Progenitor cell of endocrine pancreas (in vitro differentiated cells): ENCODE data around the gene TIMM17B. TPM values are rescaled to one million over a fixed set of nuclear protein-coding genes. Genes with fewer than 3 reads are reported as not detected.

Experiments used
- DNase-seq: peaks from one replicate; pipeline ENCODE4 v3.0.0; 2021; ENCODE audit warnings: low spot score; ENCODE audit not compliant: unreplicated experiment
- H3K27ac Mint-ChIP-seq: 2 replicates; pipeline ENCODE4 v1.8.0; 2021; ENCODE audit warnings: mild to moderate bottlenecking, moderate library complexity, mixed read lengths
- H3K27me3 Mint-ChIP-seq: 2 replicates; pipeline ENCODE4 v1.8.0; 2021; ENCODE audit warnings: mixed read lengths
- H3K36me3 Mint-ChIP-seq: 2 replicates; pipeline ENCODE4 v1.8.0; 2022; ENCODE audit warnings: mixed read lengths; ENCODE audit not compliant: insufficient read depth
- H3K4me1 Mint-ChIP-seq: 2 replicates; pipeline ENCODE4 v1.8.0; 2021; ENCODE audit warnings: low read depth, mixed read lengths
- H3K4me3 Mint-ChIP-seq: 2 replicates; pipeline ENCODE4 v1.8.0; 2021; ENCODE audit warnings: low read depth, mild to moderate bottlenecking, moderate library complexity, mixed read lengths
- H3K9me3 Mint-ChIP-seq: 2 replicates; pipeline ENCODE4 v1.8.0; 2021; ENCODE audit warnings: low read depth, mixed read lengths
- total RNA-seq: library from RNA; stranded (reverse); gene quantifications from 2 replicates; pipeline ENCODE4 v1.2.1, GENCODE V29; 2021
- TF ChIP-seq, protein P1 (sequence below): fragments of 200-600 bp; sonication (generic); IDR thresholded peaks from one replicate; pipeline ENCODE4 v1.5.0; 2021; ENCODE audit warnings: antibody characterized with exemption, mild to moderate bottlenecking; ENCODE audit not compliant: unreplicated experiment

Gene TIMM17B
- total RNA-seq, 1 donor from 2014 or later = 68.1 TPM

DNA sequence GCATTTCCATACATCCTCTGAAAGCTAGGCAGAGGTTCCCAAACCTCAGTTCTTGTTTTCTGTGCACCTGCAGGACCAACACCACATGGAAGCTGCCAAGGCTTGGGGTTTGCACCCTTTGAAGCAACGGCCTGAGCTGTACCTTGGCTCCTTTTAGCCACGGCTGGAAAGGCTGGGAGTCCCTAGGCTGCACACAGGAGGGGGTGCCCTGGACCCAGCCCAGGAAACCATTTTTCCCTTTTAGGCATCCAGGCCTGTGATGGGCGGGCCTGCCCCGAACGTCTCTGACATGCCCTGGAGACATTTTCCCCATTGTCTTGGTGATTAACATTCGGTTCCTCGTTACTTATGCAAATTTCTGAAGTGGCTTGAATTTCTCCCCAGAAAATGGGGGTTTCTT is 44.7 kb downstream of the TIMM17B start:
- H3K4me3 Mint-ChIP-seq = no peak overlapping the region
- H3K4me1 Mint-ChIP-seq = peaks cover 2% of the 10 kb centered on the region
- H3K36me3 Mint-ChIP-seq = peaks cover 3% of the 10 kb centered on the region
- peaks cover 32% of the 10 kb centered on the region for H3K9me3 Mint-ChIP-seq
- TF ChIP-seq, protein P1, sequence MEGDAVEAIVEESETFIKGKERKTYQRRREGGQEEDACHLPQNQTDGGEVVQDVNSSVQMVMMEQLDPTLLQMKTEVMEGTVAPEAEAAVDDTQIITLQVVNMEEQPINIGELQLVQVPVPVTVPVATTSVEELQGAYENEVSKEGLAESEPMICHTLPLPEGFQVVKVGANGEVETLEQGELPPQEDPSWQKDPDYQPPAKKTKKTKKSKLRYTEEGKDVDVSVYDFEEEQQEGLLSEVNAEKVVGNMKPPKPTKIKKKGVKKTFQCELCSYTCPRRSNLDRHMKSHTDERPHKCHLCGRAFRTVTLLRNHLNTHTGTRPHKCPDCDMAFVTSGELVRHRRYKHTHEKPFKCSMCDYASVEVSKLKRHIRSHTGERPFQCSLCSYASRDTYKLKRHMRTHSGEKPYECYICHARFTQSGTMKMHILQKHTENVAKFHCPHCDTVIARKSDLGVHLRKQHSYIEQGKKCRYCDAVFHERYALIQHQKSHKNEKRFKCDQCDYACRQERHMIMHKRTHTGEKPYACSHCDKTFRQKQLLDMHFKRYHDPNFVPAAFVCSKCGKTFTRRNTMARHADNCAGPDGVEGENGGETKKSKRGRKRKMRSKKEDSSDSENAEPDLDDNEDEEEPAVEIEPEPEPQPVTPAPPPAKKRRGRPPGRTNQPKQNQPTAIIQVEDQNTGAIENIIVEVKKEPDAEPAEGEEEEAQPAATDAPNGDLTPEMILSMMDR = no peak
- no peak overlapping the region for H3K27ac Mint-ChIP-seq
- no peaks in the 10 kb centered on the region for H3K27me3 Mint-ChIP-seq
- DNase-seq = no peak

DNA sequence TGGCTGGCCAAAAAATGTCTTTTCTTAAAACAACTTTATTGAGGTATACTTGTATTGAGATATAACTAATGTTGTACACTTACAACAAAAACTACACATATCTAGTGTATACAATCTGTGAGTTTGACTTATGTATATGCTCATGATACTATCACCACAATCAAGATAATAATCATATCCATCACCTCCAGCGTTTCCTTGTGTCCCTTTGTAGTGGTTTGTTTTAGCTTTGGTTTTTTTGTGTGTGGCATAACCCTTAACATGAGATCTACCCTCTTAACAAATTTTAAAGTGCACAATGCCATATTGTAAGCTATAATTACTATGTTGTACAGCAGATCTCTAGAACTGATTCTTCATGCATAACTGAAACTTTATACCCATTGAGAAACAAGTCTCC is 48.7 kb downstream of the TIMM17B start:
- Mint-ChIP-seq H3K27me3 (no peaks in the 10 kb centered on the region), H3K9me3 (peaks cover 28% of the 10 kb centered on the region), H3K27ac (no peak overlapping the region), H3K36me3 (peaks cover 3% of the 10 kb centered on the region), H3K4me3 (no peak overlapping the region), H3K4me1 (no peaks in the 10 kb centered on the region)
- no peak for DNase-seq
- TF ChIP-seq, protein P1 = no peak

Other genes starting within 250 kb of the TIMM17B start
- gene WAS, start 214.0 kb downstream of the TIMM17B start, total RNA-seq = 0.62 and 1.2 TPM in 2 replicates
- 7.4 and 8.2 TPM in 2 replicates for gene SUV39H1, start 201.0 kb downstream of the TIMM17B start, total RNA-seq
- gene GLOD5, start 136.0 kb downstream of the TIMM17B start, total RNA-seq = not detected in 2 replicates
- not detected in 2 replicates for gene GATA1, start 111.2 kb downstream of the TIMM17B start, total RNA-seq
- gene HDAC6, start 95.7 kb downstream of the TIMM17B start, total RNA-seq = 234 and 261 TPM in 2 replicates
- gene ERAS, start 71.3 kb downstream of the TIMM17B start, total RNA-seq = 0.31 TPM in 1 of 2 replicates, not detected in the other
- 55.4 and 58.3 TPM in 2 replicates for gene PCSK1N, start 62.2 kb downstream of the TIMM17B start, total RNA-seq
- 71.5 and 75.4 TPM in 2 replicates for gene PQBP1, start 162 bp upstream of the TIMM17B start, total RNA-seq
- 33.9 and 34.9 TPM in 2 replicates for gene SLC35A2, start 13.9 kb upstream of the TIMM17B start, total RNA-seq
- gene PIM2, start 21.3 kb upstream of the TIMM17B start, total RNA-seq = 9.9 and 10.4 TPM in 2 replicates
- 52.5 and 53.3 TPM in 2 replicates for gene OTUD5, start 59.8 kb upstream of the TIMM17B start, total RNA-seq
- 8.0 and 8.2 TPM in 2 replicates for gene KCND1, start 74.1 kb upstream of the TIMM17B start, total RNA-seq
- gene GRIPAP1, start 104.5 kb upstream of the TIMM17B start, total RNA-seq = 89.9 and 98.4 TPM in 2 replicates
- 39.7 and 40.8 TPM in 2 replicates for gene TFE3, start 145.6 kb upstream of the TIMM17B start, total RNA-seq
- 27.1 and 27.9 TPM in 2 replicates for gene CCDC120, start 161.2 kb upstream of the TIMM17B start, total RNA-seq
- 22.6 and 24.1 TPM in 2 replicates for gene PRAF2, start 176.2 kb upstream of the TIMM17B start, total RNA-seq
- gene WDR45, start 182.1 kb upstream of the TIMM17B start, total RNA-seq = 44.9 and 55.0 TPM in 2 replicates
- gene GPKOW, start 226.0 kb upstream of the TIMM17B start, total RNA-seq = 15.6 and 16.5 TPM in 2 replicates